GM19467 (cell line): ENCODE measurements around the gene STYXL1.

ENCODE experiments used
- ATAC-seq: cut with Tn5 transposase; IDR thresholded peaks from one replicate; pipeline ENCODE4 v1.9.1; 2021; ENCODE audit warnings: mild to moderate bottlenecking, moderate library complexity; ENCODE audit not compliant: unreplicated experiment

Gene STYXL1

GRCh38 chr7:75995052-75995471, 52.7 kb downstream of the STYXL1 start:
- ATAC-seq, result no peak

- peak; percentile 95 for ATAC-seq
Measured at GRCh38 chr7:75994388-75995051, 53.3 kb downstream of the STYXL1 start, which contains the start of gene TMEM120A. Gene TMEM120A, minus strand, starts transcription at chr7:75994595. Its CDS starts 25 bp downstream, at chr7:75994570.

- ATAC-seq, result peak; percentile 6
Measured at GRCh38 chr7:75993689-75994387, 54.0 kb downstream of the STYXL1 start.

GRCh38 chr7:75992083-75992755, 55.6 kb downstream of the STYXL1 start:
- no peak for ATAC-seq

GRCh38 chr7:75991531-75992082, 56.2 kb downstream of the STYXL1 start:
- ATAC-seq, result no peak

- no peak for ATAC-seq
Measured at GRCh38 chr7:75989500-75990388, 58.1 kb downstream of the STYXL1 start.

GRCh38 chr7:75988568-75989499, 59.0 kb downstream of the STYXL1 start:
- ATAC-seq, result no peak

- ATAC-seq, result no peak
Measured at GRCh38 chr7:75987805-75988567, 59.8 kb downstream of the STYXL1 start.

GRCh38 chr7:75987026-75987804, 60.6 kb downstream of the STYXL1 start:
- no peak for ATAC-seq

GRCh38 chr7:75986147-75986781, 61.5 kb downstream of the STYXL1 start:
- no peak for ATAC-seq

- no peak for ATAC-seq
Measured at GRCh38 chr7:75985518-75986146, 62.2 kb downstream of the STYXL1 start.

- no peak for ATAC-seq
Measured at GRCh38 chr7:75985009-75985517, 62.7 kb downstream of the STYXL1 start.

GRCh38 chr7:75984130-75985008, 63.4 kb downstream of the STYXL1 start:
- ATAC-seq, result no peak

- no peak for ATAC-seq
Measured at GRCh38 chr7:75983471-75984129, 64.2 kb downstream of the STYXL1 start.

GRCh38 chr7:75982306-75983064, 65.3 kb downstream of the STYXL1 start:
- ATAC-seq, result no peak
